ENCODE results near the gene BZW2.
"Not testable (repeated sequence)": the region's sequence is repeated elsewhere in the genome, so short reads cannot be mapped to it uniquely, and the experiment has no call there.

BZW2 gene

DNA sequence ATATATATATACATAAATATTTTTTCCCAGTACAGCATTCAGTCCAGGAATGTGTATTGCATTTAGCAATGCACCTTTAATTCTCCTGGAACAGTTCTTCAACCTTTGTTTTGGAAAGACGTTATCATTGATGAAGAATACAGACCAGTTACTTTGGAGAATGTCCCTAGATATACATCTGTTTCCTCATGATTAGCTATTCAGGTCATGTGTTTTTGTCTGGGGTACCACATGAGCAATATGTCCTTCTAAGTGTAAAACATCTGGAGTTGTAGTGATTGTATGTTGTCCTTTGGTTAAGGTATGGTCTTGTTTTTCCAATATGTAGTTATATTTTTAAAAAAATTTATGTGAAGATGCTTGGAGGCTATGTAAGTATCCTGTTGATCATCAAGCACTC, 10.2 kb downstream of the BZW2 start:
- Histone ChIP-seq H3K9me3 (ENCODE audit: control insufficient read depth, insufficient read depth, low read length) (no peaks in the 10 kb centered on the region), H3K4me1 (ENCODE audit: control insufficient read depth, insufficient read depth, low read length) (peaks cover 1% of the 10 kb centered on the region; the same call in 1 of the 2 replicates), H3K27me3 (ENCODE audit: control insufficient read depth, insufficient read depth, low read length) (no peaks in the 10 kb centered on the region), H3K36me3 (ENCODE audit: control insufficient read depth, insufficient read depth, low read length) (no peaks in the 10 kb centered on the region), H3K27ac (ENCODE audit: low read length) (no peak overlapping the region), H3K4me3 (ENCODE audit: low read length) (no peak overlapping the region)
- DNase-seq (ENCODE audit: low read depth, low spot score), result no peak
- no CpG with 5 or more reads among the region's 1 CpG for WGBS (ENCODE audit: insufficient coverage, insufficient read length)

DNA sequence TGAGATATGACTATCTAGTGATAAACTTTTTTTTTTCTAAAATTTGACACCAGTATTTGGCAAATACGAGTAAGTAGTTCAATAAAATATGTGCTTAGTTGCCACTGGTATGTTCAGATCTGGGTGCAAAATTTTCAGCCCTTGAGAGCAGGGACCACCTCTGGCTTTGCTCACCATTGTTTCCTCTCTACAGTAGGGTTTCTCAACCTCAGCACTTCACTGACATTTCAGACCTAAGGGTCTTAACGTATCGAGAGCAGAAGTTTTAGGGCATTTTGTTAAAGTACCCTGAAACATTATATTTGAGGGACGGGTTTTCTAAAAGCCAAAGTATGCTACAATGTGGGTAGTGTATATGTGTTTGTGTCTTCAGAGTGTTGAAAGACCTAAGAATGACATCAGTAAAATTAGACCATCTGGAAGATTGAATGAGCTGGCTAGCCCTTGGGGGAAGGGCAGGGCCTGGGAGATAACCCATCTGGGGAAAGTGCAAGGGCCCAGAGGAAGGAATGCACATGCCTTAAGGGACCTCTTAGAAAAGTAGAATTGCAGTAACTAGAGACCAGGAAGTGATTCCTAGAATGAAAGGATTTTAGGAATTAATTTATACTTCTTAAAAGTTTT, 11.8 kb downstream of the BZW2 start:
- Histone ChIP-seq H3K4me3 (ENCODE audit: low read length) (no peak overlapping the region), H3K9me3 (ENCODE audit: control insufficient read depth, insufficient read depth, low read length) (no peaks in the 10 kb centered on the region), H3K4me1 (ENCODE audit: control insufficient read depth, insufficient read depth, low read length) (peaks cover 1% of the 10 kb centered on the region; the same call in 1 of the 2 replicates), H3K36me3 (ENCODE audit: control insufficient read depth, insufficient read depth, low read length) (no peaks in the 10 kb centered on the region), H3K27ac (ENCODE audit: low read length) (no peak overlapping the region), H3K27me3 (ENCODE audit: control insufficient read depth, insufficient read depth, low read length) (no peaks in the 10 kb centered on the region)
- WGBS (ENCODE audit: insufficient coverage, insufficient read length), result no CpG with 5 or more reads among the region's 4 CpGs
- peak; percentile 27 for DNase-seq (ENCODE audit: low read depth, low spot score)

DNA sequence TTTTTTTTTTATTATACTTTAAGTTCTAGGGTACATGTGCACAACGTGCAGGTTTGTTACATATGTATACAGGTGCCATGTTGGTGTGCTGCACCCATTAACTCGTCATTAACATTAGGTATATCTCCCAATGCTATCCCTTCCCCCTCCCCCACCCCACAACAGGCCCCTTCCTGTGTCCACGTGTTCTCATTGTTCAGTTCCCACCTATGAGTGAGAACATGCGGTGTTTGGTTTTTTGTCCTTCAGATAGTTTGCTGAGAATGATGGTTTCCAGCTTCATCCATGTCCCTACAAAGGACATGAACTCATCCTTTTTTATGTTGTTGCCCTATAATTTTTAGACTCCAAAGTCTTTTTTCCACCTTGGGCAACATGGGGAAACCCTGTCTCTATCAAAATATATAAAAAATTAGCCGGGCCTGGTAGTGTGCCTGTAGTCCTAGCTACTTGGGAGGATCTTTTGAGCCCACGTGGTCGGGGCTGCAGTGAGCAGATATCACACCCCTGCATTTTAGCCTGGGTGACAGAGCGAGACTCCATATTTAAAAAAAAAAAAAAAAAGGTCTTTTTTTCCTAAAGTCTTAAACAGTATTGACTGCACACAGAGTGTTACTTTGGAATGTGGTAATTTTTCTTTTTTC, 14.0 kb downstream of the BZW2 start:
- not testable (repeated sequence) for DNase-seq (ENCODE audit: low read depth, low spot score); H3K4me1 ChIP-seq (ENCODE audit: control insufficient read depth, insufficient read depth, low read length)
- WGBS (ENCODE audit: insufficient coverage, insufficient read length), result no CpG with 5 or more reads among the region's 8 CpGs

DNA sequence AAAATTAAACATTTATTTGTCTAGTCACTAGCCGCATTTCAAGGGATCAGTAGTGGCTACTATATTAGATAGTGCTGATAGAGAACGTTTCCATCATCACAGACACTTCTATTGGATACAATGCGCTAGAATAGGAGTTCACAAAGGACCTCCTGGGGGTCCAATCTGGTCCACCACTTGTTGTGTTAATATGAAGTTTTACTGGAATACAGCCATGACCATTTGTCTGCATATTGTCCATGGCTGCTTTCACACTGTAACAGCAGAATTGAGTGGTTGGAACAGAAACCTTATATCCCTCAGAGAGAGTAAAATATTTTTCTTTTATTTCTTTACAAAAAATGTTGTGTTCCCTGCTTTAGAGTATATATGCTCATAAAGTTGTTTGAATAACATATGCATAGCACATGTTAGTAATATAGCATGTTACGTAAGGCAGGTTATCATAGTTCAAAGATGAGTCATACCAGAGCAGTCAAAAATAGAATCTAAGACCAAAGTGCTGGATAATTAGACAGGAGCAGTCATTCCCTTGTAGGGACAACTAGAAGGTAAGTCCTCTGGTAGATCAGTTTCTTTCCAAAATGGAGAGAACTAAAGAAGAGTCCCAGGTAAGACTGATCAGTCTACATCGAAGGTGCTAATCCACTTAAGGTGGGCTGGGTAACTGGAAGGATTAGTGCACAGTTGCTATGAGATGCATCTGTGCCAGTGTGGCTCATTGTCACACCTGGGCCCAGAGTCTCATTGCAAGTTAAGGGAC, 14.9 kb downstream of the BZW2 start:
- H3K9me3 ChIP-seq (ENCODE audit: control insufficient read depth, insufficient read depth, low read length), result no peaks in the 10 kb centered on the region
- DNase-seq (ENCODE audit: low read depth, low spot score), result no peak
- no peaks in the 10 kb centered on the region for H3K27me3 ChIP-seq (ENCODE audit: control insufficient read depth, insufficient read depth, low read length)
- H3K36me3 ChIP-seq (ENCODE audit: control insufficient read depth, insufficient read depth, low read length), result no peaks in the 10 kb centered on the region
- peaks cover 1% of the 10 kb centered on the region; the same call in 1 of the 2 replicates for H3K4me1 ChIP-seq (ENCODE audit: control insufficient read depth, insufficient read depth, low read length)
- H3K27ac ChIP-seq (ENCODE audit: low read length), result no peak overlapping the region
- WGBS (ENCODE audit: insufficient coverage, insufficient read length), result no CpG with 5 or more reads among the region's 5 CpGs
- no peak overlapping the region for H3K4me3 ChIP-seq (ENCODE audit: low read length)

More for the DNA sequence above, 14.0 kb downstream of the BZW2 start:
- H3K27me3 ChIP-seq (ENCODE audit: control insufficient read depth, insufficient read depth, low read length); H3K4me3 ChIP-seq (ENCODE audit: low read length); H3K36me3 ChIP-seq (ENCODE audit: control insufficient read depth, insufficient read depth, low read length); H3K9me3 ChIP-seq (ENCODE audit: control insufficient read depth, insufficient read depth, low read length); H3K27ac ChIP-seq (ENCODE audit: low read length): not testable (repeated sequence)

DNA sequence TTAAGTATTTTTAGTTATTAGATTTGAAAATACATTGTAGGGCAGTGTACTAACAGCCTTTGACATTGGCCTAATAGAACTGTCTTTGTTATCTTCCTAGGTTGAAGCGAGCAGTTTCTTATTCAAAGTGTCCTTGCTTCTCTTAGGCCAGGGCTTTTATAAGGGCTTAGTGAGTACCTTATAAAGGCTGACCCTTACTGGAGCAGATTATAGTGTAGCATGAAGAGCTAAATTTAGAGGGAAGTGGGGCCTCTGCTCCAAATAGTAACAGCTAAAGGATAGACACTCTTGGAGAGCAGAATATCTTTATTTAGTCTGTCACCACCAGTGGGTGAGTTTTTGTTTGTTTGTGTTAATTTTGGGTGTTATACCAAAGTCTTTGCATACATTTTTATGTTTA, 15.9 kb downstream of the BZW2 start:
- H3K9me3 ChIP-seq (ENCODE audit: control insufficient read depth, insufficient read depth, low read length), result no peaks in the 10 kb centered on the region
- no peak overlapping the region for H3K4me3 ChIP-seq (ENCODE audit: low read length)
- H3K27ac ChIP-seq (ENCODE audit: low read length), result no peak overlapping the region
- no peak for DNase-seq (ENCODE audit: low read depth, low spot score)
- H3K36me3 ChIP-seq (ENCODE audit: control insufficient read depth, insufficient read depth, low read length), result no peaks in the 10 kb centered on the region
- H3K4me1 ChIP-seq (ENCODE audit: control insufficient read depth, insufficient read depth, low read length), result peaks cover 1% of the 10 kb centered on the region; the same call in 1 of the 2 replicates
- no peaks in the 10 kb centered on the region for H3K27me3 ChIP-seq (ENCODE audit: control insufficient read depth, insufficient read depth, low read length)
- WGBS (ENCODE audit: insufficient coverage, insufficient read length), result no CpG with 5 or more reads among the region's 1 CpG

DNA sequence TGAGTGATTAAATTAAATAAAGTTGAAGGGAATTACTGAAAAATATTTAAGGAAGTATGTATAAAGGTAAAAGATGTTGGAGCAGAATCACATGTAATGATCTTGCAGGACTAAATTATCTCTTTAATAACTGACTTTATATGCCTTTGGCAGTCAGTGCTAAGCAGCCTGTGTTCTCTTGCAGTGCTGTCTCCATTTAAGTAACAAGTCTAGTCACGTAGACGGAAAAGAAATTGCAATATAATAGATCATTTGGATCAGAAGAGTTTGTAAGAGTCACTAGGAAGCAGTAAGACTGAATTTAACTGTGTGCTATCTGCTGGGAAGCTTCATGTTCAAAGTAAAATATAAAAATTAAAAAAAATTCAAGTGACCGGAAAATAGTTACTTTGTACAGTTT, 21.4 kb downstream of the BZW2 start:
- H3K27ac ChIP-seq (ENCODE audit: low read length), result no peak overlapping the region
- H3K36me3 ChIP-seq (ENCODE audit: control insufficient read depth, insufficient read depth, low read length), result no peaks in the 10 kb centered on the region
- H3K27me3 ChIP-seq (ENCODE audit: control insufficient read depth, insufficient read depth, low read length), result no peaks in the 10 kb centered on the region
- no peak for DNase-seq (ENCODE audit: low read depth, low spot score)
- WGBS (ENCODE audit: insufficient coverage, insufficient read length), result no CpG with 5 or more reads among the region's 3 CpGs
- no peaks in the 10 kb centered on the region for H3K9me3 ChIP-seq (ENCODE audit: control insufficient read depth, insufficient read depth, low read length)
- H3K4me3 ChIP-seq (ENCODE audit: low read length), result no peak overlapping the region
- H3K4me1 ChIP-seq (ENCODE audit: control insufficient read depth, insufficient read depth, low read length), result peaks cover 2% of the 10 kb centered on the region; the same call in 1 of the 2 replicates

DNA sequence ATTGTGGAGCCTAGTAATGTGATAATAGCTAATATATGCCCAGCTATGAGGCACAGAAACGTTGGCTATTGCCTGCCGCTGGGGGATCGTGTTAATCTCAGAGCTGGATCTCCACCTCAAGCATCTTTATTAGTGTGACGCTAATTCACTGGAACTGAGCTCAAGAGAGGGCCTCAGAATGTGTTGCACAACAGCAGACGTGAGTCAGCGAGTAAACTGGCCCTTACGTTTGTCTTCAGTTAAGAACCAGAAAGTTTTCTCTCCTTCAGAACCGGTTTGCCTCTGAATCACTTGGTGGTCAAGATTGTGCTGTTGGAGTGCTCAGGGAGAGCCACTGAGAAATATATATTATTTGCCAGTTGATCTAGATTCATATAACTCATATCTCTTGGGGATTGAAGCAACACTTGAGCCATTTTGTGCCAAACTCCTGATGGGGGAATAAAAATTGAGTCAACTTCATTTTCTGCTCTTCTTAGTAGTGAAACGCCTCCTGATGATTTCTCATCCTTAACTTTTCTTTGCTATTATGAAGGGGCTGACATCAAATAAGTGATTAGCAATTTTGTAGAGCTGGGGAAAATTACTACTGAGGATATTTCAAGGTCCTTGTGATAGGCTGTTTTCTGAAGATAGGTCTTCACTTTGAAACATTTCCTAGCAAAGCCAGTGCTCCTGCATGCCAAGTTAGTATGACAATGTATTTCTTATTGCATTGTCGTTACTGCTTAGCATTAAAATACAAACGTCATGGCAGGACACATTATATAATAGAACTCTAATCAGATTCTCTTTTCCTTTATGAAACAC, 22.3 kb downstream of the BZW2 start:
- H3K27ac ChIP-seq (ENCODE audit: low read length), result no peak overlapping the region
- no peaks in the 10 kb centered on the region for H3K27me3 ChIP-seq (ENCODE audit: control insufficient read depth, insufficient read depth, low read length)
- no peaks in the 10 kb centered on the region for H3K9me3 ChIP-seq (ENCODE audit: control insufficient read depth, insufficient read depth, low read length)
- peaks cover 2% of the 10 kb centered on the region; the same call in 1 of the 2 replicates for H3K4me1 ChIP-seq (ENCODE audit: control insufficient read depth, insufficient read depth, low read length)
- no peak for DNase-seq (ENCODE audit: low read depth, low spot score)
- H3K4me3 ChIP-seq (ENCODE audit: low read length), result no peak overlapping the region
- no peaks in the 10 kb centered on the region for H3K36me3 ChIP-seq (ENCODE audit: control insufficient read depth, insufficient read depth, low read length)
- no CpG with 5 or more reads among the region's 11 CpGs for WGBS (ENCODE audit: insufficient coverage, insufficient read length)

DNA sequence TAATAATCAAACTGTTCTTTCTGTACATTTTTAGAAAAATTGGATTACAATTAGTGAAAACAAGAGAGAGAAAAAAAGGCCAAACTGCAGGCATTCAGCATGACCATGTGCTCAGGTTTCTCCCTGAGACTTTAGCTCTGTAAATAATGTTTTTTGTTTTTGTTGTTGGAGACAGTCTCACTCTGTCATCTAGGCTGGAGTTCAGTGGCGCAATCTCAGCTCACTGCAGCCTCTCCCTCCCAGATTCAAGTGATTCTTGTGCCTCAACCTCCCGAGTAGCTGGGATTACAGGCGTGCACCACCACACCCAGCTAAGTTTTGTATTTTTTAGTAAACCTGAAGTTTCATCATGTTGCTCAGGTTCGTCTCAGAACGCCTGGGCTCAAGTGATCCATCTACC, 23.0 kb downstream of the BZW2 start:
- Histone ChIP-seq H3K27ac (ENCODE audit: low read length) (no peak overlapping the region), H3K27me3 (ENCODE audit: control insufficient read depth, insufficient read depth, low read length) (no peaks in the 10 kb centered on the region), H3K4me3 (ENCODE audit: low read length) (no peak overlapping the region), H3K9me3 (ENCODE audit: control insufficient read depth, insufficient read depth, low read length) (no peaks in the 10 kb centered on the region), H3K4me1 (ENCODE audit: control insufficient read depth, insufficient read depth, low read length) (peaks cover 2% of the 10 kb centered on the region; the same call in 1 of the 2 replicates), H3K36me3 (ENCODE audit: control insufficient read depth, insufficient read depth, low read length) (no peaks in the 10 kb centered on the region)
- no peak for DNase-seq (ENCODE audit: low read depth, low spot score)
- no CpG with 5 or more reads among the region's 5 CpGs for WGBS (ENCODE audit: insufficient coverage, insufficient read length)

DNA sequence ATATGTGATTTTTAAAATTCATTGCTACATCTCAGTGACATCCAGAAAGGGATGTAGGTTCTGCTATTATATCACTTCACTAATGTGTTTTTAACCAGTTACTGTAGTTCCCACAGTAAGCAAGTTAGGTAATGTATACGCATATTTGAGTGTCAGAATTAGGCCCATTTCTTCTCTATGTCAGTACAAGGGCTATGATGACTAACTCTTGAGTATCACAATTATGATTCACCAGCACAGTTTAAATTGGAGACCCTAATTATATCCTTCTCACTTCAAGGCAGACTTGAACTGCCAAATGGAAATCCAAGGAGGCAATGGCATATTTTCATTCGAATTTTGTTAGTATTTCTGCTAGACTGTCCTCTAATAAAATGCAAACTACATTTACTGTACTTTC, 23.6 kb downstream of the BZW2 start:
- no peak for DNase-seq (ENCODE audit: low read depth, low spot score)
- H3K27me3 ChIP-seq (ENCODE audit: control insufficient read depth, insufficient read depth, low read length), result no peaks in the 10 kb centered on the region
- no CpG with 5 or more reads among the region's 2 CpGs for WGBS (ENCODE audit: insufficient coverage, insufficient read length)
- H3K9me3 ChIP-seq (ENCODE audit: control insufficient read depth, insufficient read depth, low read length), result no peaks in the 10 kb centered on the region
- no peak overlapping the region for H3K4me3 ChIP-seq (ENCODE audit: low read length)
- no peaks in the 10 kb centered on the region for H3K36me3 ChIP-seq (ENCODE audit: control insufficient read depth, insufficient read depth, low read length)
- H3K4me1 ChIP-seq (ENCODE audit: control insufficient read depth, insufficient read depth, low read length), result peaks cover 2% of the 10 kb centered on the region; the same call in 1 of the 2 replicates
- no peak overlapping the region for H3K27ac ChIP-seq (ENCODE audit: low read length)

DNA sequence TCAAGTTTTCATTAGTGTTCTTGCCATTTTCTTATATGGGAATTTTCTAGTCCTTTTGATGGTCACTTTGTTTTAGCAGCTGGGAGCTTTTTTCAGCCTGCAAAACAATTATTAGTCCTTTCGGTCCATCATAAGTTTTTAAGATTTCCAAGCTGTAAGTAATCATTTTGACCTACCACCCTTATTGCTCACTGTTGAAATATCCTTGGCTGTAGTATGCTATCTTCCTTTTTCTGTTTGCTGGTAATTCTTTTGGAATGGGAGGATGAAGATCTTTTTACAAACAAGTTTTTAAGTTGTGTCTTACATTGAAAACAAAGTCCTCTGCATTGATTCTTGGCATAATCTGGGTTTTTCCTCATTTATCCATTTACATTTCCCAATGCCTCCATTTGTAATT, 24.0 kb downstream of the BZW2 start:
- DNase-seq (ENCODE audit: low read depth, low spot score), result no peak
- Histone ChIP-seq H3K9me3 (ENCODE audit: control insufficient read depth, insufficient read depth, low read length) (no peaks in the 10 kb centered on the region), H3K27ac (ENCODE audit: low read length) (no peak overlapping the region), H3K27me3 (ENCODE audit: control insufficient read depth, insufficient read depth, low read length) (no peaks in the 10 kb centered on the region), H3K36me3 (ENCODE audit: control insufficient read depth, insufficient read depth, low read length) (no peaks in the 10 kb centered on the region), H3K4me3 (ENCODE audit: low read length) (no peak overlapping the region), H3K4me1 (ENCODE audit: control insufficient read depth, insufficient read depth, low read length) (peaks cover 2% of the 10 kb centered on the region; the same call in 1 of the 2 replicates)
- WGBS (ENCODE audit: insufficient coverage, insufficient read length), result no CpG with 5 or more reads among the region's 1 CpG

Data from iPS DF 6.9 (cell line).